Brain pericyte (primary cell): Measurements from ENCODE around the gene LETM1.

Experiments used
- DNase-seq: peaks from one replicate; pipeline ENCODE4 v3.0.0-alpha.2; 2012; ENCODE audit warnings: low read depth, low spot score

LETM1 gene

GRCh38 chr4:1795299-1796195 is 60.4 kb downstream of the LETM1 start:
- DNase-seq, result no peak

DNA sequence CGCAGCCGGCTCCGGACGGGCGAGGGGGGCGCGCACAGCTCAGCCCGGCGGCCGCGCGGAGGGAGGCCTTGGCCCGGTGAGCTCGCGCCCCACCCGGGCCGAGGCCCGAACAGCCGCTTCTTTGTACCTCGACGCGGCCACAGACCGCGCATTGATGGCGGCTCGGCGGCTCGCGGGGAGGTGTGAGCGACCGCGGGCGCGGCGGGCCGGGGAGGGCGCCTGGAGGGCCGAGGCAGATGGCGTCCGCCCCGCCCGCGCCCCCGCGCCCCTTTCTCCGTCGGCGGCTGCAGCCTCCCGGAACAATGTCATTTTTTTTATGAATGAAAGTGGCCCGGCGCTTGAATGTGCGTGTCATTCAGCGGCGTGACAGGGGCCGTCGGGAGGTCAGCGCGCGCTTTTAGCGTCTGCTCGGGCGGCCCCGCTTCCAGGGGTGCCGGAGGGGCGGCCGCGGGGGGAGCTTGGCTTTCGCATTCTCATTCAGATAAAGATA is 61.1 kb downstream of the LETM1 start:
- no peak for DNase-seq

DNA sequence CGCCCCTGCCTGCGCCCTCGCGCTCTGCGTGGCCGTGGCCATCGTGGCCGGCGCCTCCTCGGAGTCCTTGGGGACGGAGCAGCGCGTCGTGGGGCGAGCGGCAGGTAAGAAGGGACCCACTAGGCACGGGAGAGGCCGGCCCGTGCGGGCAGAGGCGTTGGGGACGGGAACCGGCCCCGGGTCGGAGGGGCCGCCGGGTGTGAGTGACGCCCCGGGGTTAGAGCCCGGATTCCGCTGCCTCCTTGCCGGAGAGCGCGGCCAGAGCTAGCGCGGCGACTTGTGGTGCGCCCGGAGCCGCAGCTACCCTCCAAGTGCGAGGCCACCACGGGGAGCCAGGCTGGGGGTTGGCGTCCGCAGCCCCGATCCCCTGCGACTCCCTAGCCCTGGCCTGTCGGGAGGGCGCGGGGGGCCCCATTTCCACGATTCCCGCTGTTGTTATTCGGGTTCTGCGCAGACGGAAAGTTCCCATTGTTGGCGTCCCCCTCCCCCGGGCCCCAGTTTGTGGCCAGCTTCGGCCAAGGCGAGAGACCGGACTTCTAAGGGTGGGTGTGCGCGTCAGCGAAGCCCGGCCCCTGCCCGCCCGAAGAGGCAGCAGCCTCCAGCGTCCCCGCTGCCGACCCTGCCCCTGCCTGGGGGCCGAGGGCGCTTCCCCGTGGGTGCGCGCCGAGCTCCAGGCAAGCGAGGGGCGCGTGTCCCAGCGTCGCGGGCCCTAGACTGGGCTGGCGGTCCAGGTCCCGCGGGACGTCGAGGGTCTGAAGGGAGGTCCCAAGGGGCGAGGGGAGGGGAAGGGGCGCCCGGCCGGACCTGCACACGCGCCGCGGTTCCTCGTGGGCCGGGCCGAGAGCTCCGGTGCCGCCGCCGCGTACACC is 61.8 kb downstream of the LETM1 start:
- no peak for DNase-seq

DNA sequence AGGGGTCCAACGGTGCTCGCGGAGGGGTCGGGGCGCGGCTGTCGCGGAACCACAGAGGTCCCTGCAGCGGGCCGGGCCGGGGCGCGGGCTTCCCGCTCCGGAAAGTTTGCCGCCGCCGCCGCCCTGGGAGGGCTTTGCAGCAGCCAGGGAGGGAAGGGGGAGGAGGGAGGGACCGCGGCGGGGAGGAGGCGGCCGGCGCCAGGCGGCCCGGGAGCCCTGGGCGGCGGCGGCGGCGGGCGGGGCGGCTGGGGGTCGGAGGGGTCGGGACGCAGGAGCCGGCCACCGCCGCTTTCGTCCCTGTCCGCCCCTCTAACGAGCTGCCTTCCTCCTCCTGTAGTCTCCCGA is 62.5 kb downstream of the LETM1 start:
- DNase-seq, result no peak

GRCh38 chr4:1792832-1793495 is 63.0 kb downstream of the LETM1 start, which contains the start of gene FGFR3:
Gene FGFR3 (plus strand): TSS chr4:1793293. CDS start chr4:1793935, 642 bp downstream.
- no peak for DNase-seq

GRCh38 chr4:1792158-1792831 is 63.7 kb downstream of the LETM1 start:
- DNase-seq, result no peak

DNA sequence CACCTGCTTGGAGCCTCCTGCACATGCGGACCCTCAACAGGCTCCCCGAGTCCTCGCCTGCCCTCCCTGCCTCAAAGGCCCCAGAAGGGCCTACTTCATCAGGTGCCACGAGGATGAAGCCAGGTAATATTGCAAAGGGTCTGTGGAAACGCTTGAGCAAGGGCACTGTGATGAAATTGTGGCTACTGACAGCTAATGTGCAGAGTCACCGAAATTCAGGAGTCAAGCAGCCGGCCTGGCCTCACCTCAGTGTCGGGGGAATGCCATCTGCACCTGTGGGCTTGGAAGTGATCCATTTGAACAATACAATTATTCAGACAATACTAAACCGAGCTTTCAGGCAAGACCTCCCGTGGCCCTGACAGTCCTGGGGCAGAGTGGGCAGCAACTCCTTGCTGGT is 66.0 kb downstream of the LETM1 start:
- no peak for DNase-seq

DNA sequence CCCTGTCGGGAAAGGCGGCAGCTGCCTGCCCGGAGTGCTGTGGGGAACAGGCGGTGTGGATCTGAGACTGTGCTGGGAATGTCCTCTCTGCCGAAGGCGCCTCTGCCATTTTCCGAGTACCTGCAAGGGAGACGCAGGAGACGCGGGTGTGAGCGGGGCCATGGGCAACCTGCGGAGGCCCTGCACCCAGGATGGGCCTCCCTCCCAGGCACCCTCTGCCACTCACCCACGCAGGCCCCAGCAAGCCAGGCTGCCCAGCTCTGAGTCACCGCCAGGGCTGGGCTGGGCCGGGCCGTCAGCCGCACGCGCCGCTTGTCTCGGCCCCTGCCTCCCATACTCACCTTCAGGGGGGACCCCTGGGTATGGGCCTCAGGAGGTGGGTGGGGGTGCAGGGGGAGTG is 66.4 kb downstream of the LETM1 start:
- DNase-seq, result no peak

DNA sequence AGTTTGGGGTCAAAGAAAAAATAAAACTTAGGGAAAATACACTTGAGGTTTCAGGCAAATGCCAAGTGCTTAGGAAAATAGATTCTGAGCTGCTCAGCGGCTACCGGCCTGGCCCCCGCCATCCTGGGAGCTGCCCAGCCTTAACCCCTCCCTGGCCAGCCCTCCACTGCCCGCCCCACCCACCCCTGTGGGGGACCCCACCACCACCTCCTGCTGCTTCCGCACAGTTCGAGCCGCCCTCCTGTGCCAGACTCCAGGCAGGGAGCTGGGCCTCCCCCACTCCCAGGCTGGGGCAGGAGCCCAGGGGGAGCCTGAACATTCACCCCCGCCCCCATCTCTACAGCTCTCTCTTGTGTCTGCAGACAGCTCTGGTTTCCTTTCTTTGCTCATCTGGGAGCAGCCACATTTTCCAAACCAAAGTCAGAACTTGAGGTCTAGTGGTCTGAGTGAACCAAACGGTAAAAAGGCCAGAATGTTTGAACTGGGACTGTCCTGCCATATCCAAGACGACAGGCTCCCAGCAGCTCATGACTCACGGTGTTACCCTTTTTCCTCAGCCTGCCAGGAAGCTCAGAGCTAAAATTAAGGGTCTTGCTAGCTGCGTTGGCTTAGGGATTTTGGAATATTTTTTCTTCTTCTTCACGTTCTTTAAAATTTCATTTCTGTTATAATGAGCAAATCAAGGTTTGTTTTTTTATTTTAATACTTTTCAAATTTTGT is 67.5 kb downstream of the LETM1 start:
- no peak for DNase-seq

- no peak for DNase-seq
Observed at GRCh38 chr4:1787411-1788077, 68.4 kb downstream of the LETM1 start.

- no peak for DNase-seq
Observed at GRCh38 chr4:1786544-1787362, 69.2 kb downstream of the LETM1 start.

- DNase-seq, result no peak
Observed at GRCh38 chr4:1785592-1785991, 70.4 kb downstream of the LETM1 start.

GRCh38 chr4:1784789-1785591 is 71.0 kb downstream of the LETM1 start:
- DNase-seq, result no peak

GRCh38 chr4:1784395-1784788 is 71.6 kb downstream of the LETM1 start:
- no peak for DNase-seq

DNA sequence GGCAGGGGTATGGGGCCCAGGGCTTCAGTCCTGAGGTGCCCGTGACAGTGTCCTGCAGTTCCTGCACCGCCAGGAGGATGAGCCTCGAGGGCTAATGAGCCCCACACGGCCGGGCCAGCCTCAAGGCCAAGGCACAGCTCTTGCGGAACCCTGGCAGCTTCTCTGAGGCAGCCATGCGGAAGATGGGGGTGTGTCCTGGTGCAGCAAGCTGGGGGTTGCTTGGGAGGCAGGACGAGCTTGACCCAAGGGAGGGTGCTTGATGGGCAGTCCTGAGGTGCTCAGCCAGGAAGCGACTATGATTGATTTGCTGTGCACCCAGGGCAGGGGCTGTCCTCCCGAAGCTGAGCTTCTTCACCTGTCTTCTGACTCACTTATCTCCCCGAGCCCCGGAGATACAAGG is 72.0 kb downstream of the LETM1 start:
- DNase-seq, result no peak

GRCh38 chr4:1783015-1783414 is 72.9 kb downstream of the LETM1 start:
- DNase-seq, result no peak

DNA sequence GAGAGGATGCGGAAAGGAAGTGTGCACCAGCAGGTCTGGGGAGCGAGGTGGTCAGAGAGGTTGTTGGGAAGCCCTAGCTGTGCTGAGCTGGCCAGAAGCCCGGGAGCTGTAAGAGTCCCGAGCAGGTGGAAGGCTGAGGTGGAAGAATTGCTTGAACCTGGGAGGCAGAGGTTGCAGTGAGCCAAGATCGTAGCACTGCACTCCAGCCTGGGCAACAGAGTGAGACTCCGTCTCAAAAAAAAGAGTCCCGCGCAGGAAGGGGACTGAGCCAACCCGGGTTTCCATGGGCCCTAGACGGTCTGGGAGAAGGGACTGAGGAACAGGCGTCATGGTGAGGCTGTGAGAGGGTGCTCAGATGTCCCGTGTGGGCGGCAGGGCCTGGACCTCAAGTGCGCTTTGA is 75.5 kb downstream of the LETM1 start:
- DNase-seq, result no peak

- DNase-seq, result no peak
Observed at GRCh38 chr4:1779588-1780382, 76.2 kb downstream of the LETM1 start.
